Measurements from ENCODE around the gene SMIM23.

DNA sequence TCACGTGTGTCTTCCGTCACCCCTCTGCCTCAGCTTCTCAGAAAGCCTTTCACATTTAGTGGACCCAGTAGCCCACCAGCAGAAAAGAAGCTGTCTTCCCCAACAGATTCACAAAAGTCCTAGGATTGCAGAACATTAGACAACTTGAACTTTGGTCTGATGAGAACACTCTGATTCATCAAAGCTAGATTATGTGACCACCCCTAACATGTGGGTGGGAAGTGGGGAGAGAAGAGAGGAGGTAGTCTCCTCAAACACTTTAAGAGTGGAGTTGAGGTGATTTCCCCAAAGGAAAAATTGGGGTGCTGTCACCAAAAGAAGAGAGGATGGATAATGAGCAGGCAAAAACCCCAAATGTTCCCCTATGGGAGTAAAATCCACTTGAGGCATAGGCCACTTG lies 41.4 kb upstream of the SMIM23 start:
- TF ChIP-seq, protein P1, sequence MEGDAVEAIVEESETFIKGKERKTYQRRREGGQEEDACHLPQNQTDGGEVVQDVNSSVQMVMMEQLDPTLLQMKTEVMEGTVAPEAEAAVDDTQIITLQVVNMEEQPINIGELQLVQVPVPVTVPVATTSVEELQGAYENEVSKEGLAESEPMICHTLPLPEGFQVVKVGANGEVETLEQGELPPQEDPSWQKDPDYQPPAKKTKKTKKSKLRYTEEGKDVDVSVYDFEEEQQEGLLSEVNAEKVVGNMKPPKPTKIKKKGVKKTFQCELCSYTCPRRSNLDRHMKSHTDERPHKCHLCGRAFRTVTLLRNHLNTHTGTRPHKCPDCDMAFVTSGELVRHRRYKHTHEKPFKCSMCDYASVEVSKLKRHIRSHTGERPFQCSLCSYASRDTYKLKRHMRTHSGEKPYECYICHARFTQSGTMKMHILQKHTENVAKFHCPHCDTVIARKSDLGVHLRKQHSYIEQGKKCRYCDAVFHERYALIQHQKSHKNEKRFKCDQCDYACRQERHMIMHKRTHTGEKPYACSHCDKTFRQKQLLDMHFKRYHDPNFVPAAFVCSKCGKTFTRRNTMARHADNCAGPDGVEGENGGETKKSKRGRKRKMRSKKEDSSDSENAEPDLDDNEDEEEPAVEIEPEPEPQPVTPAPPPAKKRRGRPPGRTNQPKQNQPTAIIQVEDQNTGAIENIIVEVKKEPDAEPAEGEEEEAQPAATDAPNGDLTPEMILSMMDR (conservative IDR thresholded peaks at IDR 0.05 in 1 of 2, IDR thresholded peaks at IDR 0.05 in 1 of 2; ENCODE audit: extremely low read depth in 1 of 2, insufficient read depth in 1 of 2, low read depth in 1 of 2, low read length in 2 of 2), result no peak
- TF ChIP-seq EZH2 (IDR thresholded peaks at IDR 0.05; ENCODE audit: borderline replicate concordance, low read length), result no peak
